ENCODE results near the gene SUSD3.

GRCh38 chr9:93054758-93055704, 3.5 kb upstream of the SUSD3 start:
- TF ChIP-seq CTCF (conservative IDR thresholded peaks at IDR 0.05 in 1 of 2, IDR thresholded peaks at IDR 0.05 in 1 of 2; ENCODE audit: low read depth in 1 of 2, low read length in 2 of 2) (no peak), EZH2 (IDR thresholded peaks at IDR 0.05; ENCODE audit: low read length, missing control alignments) (no peak)
